Measurements from ENCODE around the gene DCAF17. TPM values are rescaled to one million over a fixed set of nuclear protein-coding genes. Genes with fewer than 3 reads are reported as not detected.

Gene DCAF17
- total and polyA plus RNA-seq, 2 donors (not counting 1 experiment from before 2014, with no cell fraction given): 8.8 to 29.4 TPM

DNA sequence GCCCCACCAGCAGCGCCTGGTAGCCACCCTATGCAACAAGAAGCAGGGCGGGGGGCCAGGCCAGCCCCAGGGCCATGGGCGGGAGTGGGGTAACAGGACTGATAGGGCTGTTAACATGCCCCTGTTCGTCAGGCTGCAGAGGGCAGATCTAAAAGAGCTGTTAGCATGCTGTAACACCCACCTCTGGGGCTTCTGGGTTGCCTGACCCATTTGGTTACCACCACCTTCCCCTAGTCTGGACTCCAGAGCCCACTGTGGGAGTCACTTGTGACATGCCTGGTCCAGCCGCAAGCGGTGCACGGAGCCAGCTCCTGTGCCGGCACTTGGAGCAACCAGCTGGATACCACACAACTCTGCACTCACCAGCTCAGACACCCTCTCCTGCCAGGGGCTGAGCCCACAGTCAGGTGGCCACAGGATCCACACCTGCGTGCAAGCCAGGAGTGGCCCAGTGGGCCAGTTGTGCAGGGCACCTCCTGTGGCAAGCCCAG is 2.3 kb upstream of the DCAF17 start:
- Histone ChIP-seq H4K20me1 (ENCODE audit: control insufficient read depth, insufficient read depth, low read length, poor library complexity, severe bottlenecking) (no peaks in the 10 kb centered on the region), H3K9ac (ENCODE audit: low read length) (no peak overlapping the region), H3K4me2 (replicated peaks; ENCODE audit: low read depth, low read length, poor library complexity, severe bottlenecking) (no peak overlapping the region), H2AFZ (ENCODE audit: insufficient read depth, low read depth, low read length, poor library complexity, severe bottlenecking) (no peak overlapping the region), H3K79me2 (ENCODE audit: control insufficient read depth, insufficient read depth, low read length) (peaks cover 48% of the 10 kb centered on the region), H3K36me3 (replicated peaks in 1 of 2; ENCODE audit: control extremely low read depth in 1 of 2, control insufficient read depth in 1 of 2, extremely low read depth in 1 of 2, insufficient read depth in 2 of 2, low read length in 1 of 2) (peaks cover 0 to 2% of the 10 kb centered on the region in 2 experiments), H3K27ac (ENCODE audit: low read length in 2 of 2) (no peak overlapping the region), H3K27me3 (replicated peaks in 1 of 4; ENCODE audit: control extremely low read depth in 1 of 4, control insufficient read depth in 3 of 4, insufficient read depth in 4 of 4, low read length in 3 of 4) (no peaks in the 10 kb centered on the region), H3K9me3 (ENCODE audit: control extremely low read depth in 1 of 3, control insufficient read depth in 2 of 3, insufficient read depth in 1 of 3, low read length in 2 of 3) (peaks cover 4 to 17% (median 11%) of the 10 kb centered on the region in 3 donors), H3K4me1 (ENCODE audit: control insufficient read depth in 2 of 2, insufficient read depth in 2 of 2, low read length in 2 of 2) (peaks cover 7 to 10% of the 10 kb centered on the region in 2 donors), H3K4me3 (ENCODE audit: control extremely low read depth in 1 of 5, extremely low read depth in 1 of 5, insufficient read depth in 1 of 5, low read depth in 2 of 5, low read length in 4 of 5) (no peak overlapping the region)
- ChIA-PET POLR2A (no interaction called here), CTCF (interaction anchor here (0.5 to 1.6 kb wide), 10 partner anchors 11 to 503 kb away, joined by 3 to 8 read pairs (median 3); partner anchors contain the start of genes GORASP2 and TLK1)
- Mint-ChIP-seq H3K27ac (no peak overlapping the region), H3K4me1 (peaks cover 24% of the 10 kb centered on the region), H3K4me3 (no peak overlapping the region), H3K27me3 (no peaks in the 10 kb centered on the region), H3K9me3 (ENCODE audit: insufficient read depth) (peaks cover 4% of the 10 kb centered on the region)
- WGBS (ENCODE audit: insufficient coverage): 100% methylated on average over 9 of the region's 9 CpGs
- intact Hi-C loops (cut with micrococcal nuclease): loop anchor here (5.0 to 10.0 kb wide), 2 partner anchors 109 to 1857 kb away; partner anchors contain the start of gene FASTKD1
- ATAC-seq (ENCODE audit: low read depth): no peak
- DNase-seq: no peak
- no peak for TF ChIP-seq EZH2 (IDR thresholded peaks at IDR 0.05; ENCODE audit: borderline replicate concordance, insufficient read depth, low read depth, low read length, poor library complexity, severe bottlenecking)
- TF ChIP-seq, protein P1, sequence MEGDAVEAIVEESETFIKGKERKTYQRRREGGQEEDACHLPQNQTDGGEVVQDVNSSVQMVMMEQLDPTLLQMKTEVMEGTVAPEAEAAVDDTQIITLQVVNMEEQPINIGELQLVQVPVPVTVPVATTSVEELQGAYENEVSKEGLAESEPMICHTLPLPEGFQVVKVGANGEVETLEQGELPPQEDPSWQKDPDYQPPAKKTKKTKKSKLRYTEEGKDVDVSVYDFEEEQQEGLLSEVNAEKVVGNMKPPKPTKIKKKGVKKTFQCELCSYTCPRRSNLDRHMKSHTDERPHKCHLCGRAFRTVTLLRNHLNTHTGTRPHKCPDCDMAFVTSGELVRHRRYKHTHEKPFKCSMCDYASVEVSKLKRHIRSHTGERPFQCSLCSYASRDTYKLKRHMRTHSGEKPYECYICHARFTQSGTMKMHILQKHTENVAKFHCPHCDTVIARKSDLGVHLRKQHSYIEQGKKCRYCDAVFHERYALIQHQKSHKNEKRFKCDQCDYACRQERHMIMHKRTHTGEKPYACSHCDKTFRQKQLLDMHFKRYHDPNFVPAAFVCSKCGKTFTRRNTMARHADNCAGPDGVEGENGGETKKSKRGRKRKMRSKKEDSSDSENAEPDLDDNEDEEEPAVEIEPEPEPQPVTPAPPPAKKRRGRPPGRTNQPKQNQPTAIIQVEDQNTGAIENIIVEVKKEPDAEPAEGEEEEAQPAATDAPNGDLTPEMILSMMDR (IDR thresholded peaks at IDR 0.05): no peak

DNA sequence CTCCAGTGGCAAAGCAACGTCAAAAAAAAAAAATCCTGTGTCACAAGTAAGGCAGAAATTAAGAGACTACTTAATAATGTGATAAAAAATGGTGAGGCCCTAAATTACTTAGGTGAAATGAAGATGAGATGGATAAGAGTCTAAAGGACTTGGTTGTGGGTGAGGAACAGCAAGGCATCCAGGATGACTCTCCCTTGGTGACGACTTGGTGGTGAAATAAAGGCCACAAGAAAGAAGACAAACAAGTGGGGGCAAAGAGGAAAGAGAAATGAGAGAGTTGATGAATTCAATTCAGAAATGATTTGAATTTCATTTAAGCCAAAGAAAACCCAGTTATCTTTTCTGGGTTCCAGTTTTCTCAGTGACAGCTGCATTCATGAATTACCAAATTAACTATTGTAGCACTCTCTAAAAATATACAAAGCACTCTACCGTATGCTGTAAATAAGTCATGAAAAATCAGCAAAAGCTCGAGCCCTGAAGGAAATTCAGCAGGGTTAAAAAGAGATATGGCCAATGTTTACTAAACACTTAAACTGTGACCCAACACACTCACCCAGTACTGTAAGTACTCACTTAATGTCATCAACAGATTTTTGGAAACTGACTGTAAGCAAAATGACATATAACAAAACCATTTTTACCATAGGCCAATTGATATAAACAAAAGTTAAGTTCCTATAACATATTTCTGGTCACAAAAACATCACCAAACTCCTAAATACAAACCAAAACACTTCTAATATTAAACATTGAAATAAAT is 1.6 kb upstream of the DCAF17 start:
- Histone ChIP-seq H3K4me2 (replicated peaks; ENCODE audit: low read depth, low read length, poor library complexity, severe bottlenecking) (peak overlapping the region; percentile 91), H3K79me2 (ENCODE audit: control insufficient read depth, insufficient read depth, low read length) (peaks cover 48% of the 10 kb centered on the region), H3K4me1 (ENCODE audit: control insufficient read depth in 2 of 2, insufficient read depth in 2 of 2, low read length in 2 of 2) (peaks cover 7 to 10% of the 10 kb centered on the region in 2 donors), H3K27me3 (replicated peaks in 1 of 4; ENCODE audit: control extremely low read depth in 1 of 4, control insufficient read depth in 3 of 4, insufficient read depth in 4 of 4, low read length in 3 of 4) (no peaks in the 10 kb centered on the region), H3K27ac (ENCODE audit: low read length in 2 of 2) (no peak overlapping the region), H3K4me3 (ENCODE audit: control extremely low read depth in 1 of 5, extremely low read depth in 1 of 5, insufficient read depth in 1 of 5, low read depth in 2 of 5, low read length in 4 of 5) (no peak overlapping the region), H4K20me1 (ENCODE audit: control insufficient read depth, insufficient read depth, low read length, poor library complexity, severe bottlenecking) (no peaks in the 10 kb centered on the region), H3K9ac (ENCODE audit: low read length) (no peak overlapping the region), H3K9me3 (ENCODE audit: control extremely low read depth in 1 of 3, control insufficient read depth in 2 of 3, insufficient read depth in 1 of 3, low read length in 2 of 3) (peaks cover 1 to 17% (median 11%) of the 10 kb centered on the region in 3 donors), H2AFZ (ENCODE audit: insufficient read depth, low read depth, low read length, poor library complexity, severe bottlenecking) (peak overlapping the region; percentile 98), H3K36me3 (replicated peaks in 1 of 2; ENCODE audit: control extremely low read depth in 1 of 2, control insufficient read depth in 1 of 2, extremely low read depth in 1 of 2, insufficient read depth in 2 of 2, low read length in 1 of 2) (peaks cover 4 to 6% of the 10 kb centered on the region in 2 experiments)
- Mint-ChIP-seq H3K4me3 (peak overlapping the region; percentile 91), H3K27me3 (no peaks in the 10 kb centered on the region), H3K27ac (peak overlapping the region; percentile 96), H3K4me1 (peaks cover 24% of the 10 kb centered on the region), H3K9me3 (ENCODE audit: insufficient read depth) (peaks cover 4% of the 10 kb centered on the region)
- TF ChIP-seq, protein P1 (IDR thresholded peaks at IDR 0.05): no peak
- TF ChIP-seq EZH2 (IDR thresholded peaks at IDR 0.05; ENCODE audit: borderline replicate concordance, insufficient read depth, low read depth, low read length, poor library complexity, severe bottlenecking): no peak
- WGBS (ENCODE audit: insufficient coverage): 83% methylated on average over 3 of the region's 4 CpGs
- CTCF ChIA-PET: interaction anchor here (0.5 to 2.1 kb wide), 8 partner anchors 16 to 503 kb away, joined by 3 to 17 read pairs (median 3); partner anchors contain the start of genes GORASP2 and TLK1
- DNase-seq (no peak), ATAC-seq (ENCODE audit: low read depth) (no peak)
- POLR2A ChIA-PET: no interaction called here
- intact Hi-C loops (cut with micrococcal nuclease): loop anchor here (5.0 to 10.0 kb wide), 2 partner anchors 110 to 1858 kb away; partner anchors contain the start of gene FASTKD1
